ENCODE results near the gene TOMM40. TPM values are rescaled to one million over a fixed set of nuclear protein-coding genes. Genes with fewer than 3 reads are reported as not detected.

TOMM40 gene
- total and polyA plus RNA-seq, 2 of the 13 experiments (the other 11 are each of a cell fraction or from before 2014, with no cell fraction given) = 72.0 to 110 TPM

GRCh38 chr19:44925114-44925891, 34.2 kb downstream of the TOMM40 start (continued):
- peak; percentile 54; the same call in 1 of the 2 replicates for TF ChIP-seq ZBTB39 (CRISPR knock-in tag; IDR thresholded peaks at IDR 0.05)
- peak; percentile 95 for TF ChIP-seq HBP1 (CRISPR knock-in tag; IDR thresholded peaks at IDR 0.05; ENCODE audit: low read depth)
- peak; percentile 57; the same call in 1 of the 2 replicates for TF ChIP-seq RAD51 (IDR thresholded peaks at IDR 0.05; ENCODE audit: borderline replicate concordance)
- TF ChIP-seq SNAPC4 (CRISPR knock-in tag; IDR thresholded peaks at IDR 0.05) = peak; percentile 51
- peak; percentile 80 for TF ChIP-seq GATAD1 (CRISPR knock-in tag; IDR thresholded peaks at IDR 0.05)
- TF ChIP-seq TEAD3 (CRISPR knock-in tag; optimal IDR thresholded peaks at IDR 0.05; ENCODE audit: borderline replicate concordance) = peak; percentile 94
- TF ChIP-seq ZBTB49 (CRISPR knock-in tag; IDR thresholded peaks at IDR 0.05; ENCODE audit: borderline replicate concordance) = no peak
- peak; percentile 94 for TF ChIP-seq ZFP91 (CRISPR knock-in tag; IDR thresholded peaks at IDR 0.05; ENCODE audit: borderline replicate concordance)
- TF ChIP-seq PHF5A (CRISPR knock-in tag; IDR thresholded peaks at IDR 0.05; ENCODE audit: low read depth, unreplicated experiment) = peak; percentile 77
- peak; percentile 90 for TF ChIP-seq ZNF317 (CRISPR knock-in tag; IDR thresholded peaks at IDR 0.05)
- no peak for TF ChIP-seq ZNF704 (CRISPR knock-in tag; IDR thresholded peaks at IDR 0.05; ENCODE audit: borderline replicate concordance)
- TF ChIP-seq ZFX (CRISPR knock-in tag; IDR thresholded peaks at IDR 0.05; ENCODE audit: low read depth) = peak; percentile 83
- TF ChIP-seq HES4 (CRISPR knock-in tag; IDR thresholded peaks at IDR 0.05; ENCODE audit: borderline replicate concordance) = peak; percentile 72; the same call in 1 of the 2 replicates

Measured in HepG2 (cell line).